Endothelial cell of umbilical vein (primary cell): Measurements from ENCODE around the gene CCNB3. TPM values are rescaled to one million over a fixed set of nuclear protein-coding genes. Genes with fewer than 3 reads are reported as not detected.

Experiments used
- BruUV-seq: library from RNA; stranded (reverse); fragments of 400-500 nt; replicated peaks from 2 replicates; lab custom pipeline; 2021; lab: Mats Ljungman, UMichigan
- CTCF ChIA-PET: fragments of 300-600, 350-600 bp; sonication (Branson Sonifier 250); formaldehyde crosslinking; loops from one replicate; lab custom pipeline; 2021; ENCODE audit warnings: antibody characterized with exemption, inconsistent platforms; lab: Charles Lee
- POLR2A ChIA-PET: fragments of 300-600, 350-600 bp; sonication (Branson Sonifier 250); formaldehyde crosslinking; loops from one replicate; lab custom pipeline; 2021; ENCODE audit warnings: antibody characterized with exemption, inconsistent platforms; lab: Charles Lee
- DNase-seq: peaks from one replicate; pipeline ENCODE4 v3.0.0-alpha.2; 2011; ENCODE audit warnings: low read depth, low spot score
- FAIRE-seq: peaks from 2 replicates; lab custom pipeline; 2011; peaks lifted over from hg19 to GRCh38; lab: Jason Lieb, UNC
- H2AFZ ChIP-seq: 2 replicates; pipeline ENCODE4 v1.6.0; 2012; ENCODE audit warnings: low read depth, low read length, control low read depth, inconsistent platforms
- H3K27ac ChIP-seq: 2 replicates; pipeline ENCODE4 v1.5.1; 2011; ENCODE audit warnings: low read depth, mild to moderate bottlenecking, control low read depth, low read length, moderate library complexity; ENCODE audit not compliant: insufficient read depth
- H3K27me3 ChIP-seq, 2 experiments: 2 replicates each; pipeline versions ENCODE4 v1.6.0 to v1.6.1; 2011; ENCODE audit warnings: low read length in 2 of 2, mixed read lengths in 1 of 2; ENCODE audit not compliant: control insufficient read depth in 2 of 2, insufficient read depth in 2 of 2
- H3K36me3 ChIP-seq, 2 experiments: 2 replicates in 1 of 2; 3 replicates in 1 of 2; pipeline ENCODE4 v1.5.1; 2011; ENCODE audit warnings: low read length in 2 of 2, mild to moderate bottlenecking in 1 of 2, moderate library complexity in 1 of 2; ENCODE audit not compliant: control insufficient read depth in 2 of 2, insufficient read depth in 2 of 2; ENCODE audit errors: extremely low read depth in 1 of 2
- H3K4me1 ChIP-seq: 3 replicates; pipeline ENCODE4 v1.5.1; 2011; ENCODE audit warnings: mild to moderate bottlenecking, low read length; ENCODE audit not compliant: control insufficient read depth, insufficient read depth; ENCODE audit errors: extremely low read depth
- H3K4me2 ChIP-seq: 2 replicates; pipeline ENCODE4 v1.6.1; 2011; ENCODE audit warnings: low read length, control low read depth, mixed read lengths; ENCODE audit not compliant: insufficient read depth
- H3K4me3 ChIP-seq, 3 experiments: fragments of 200-600 bp in 1 of 3; sonication (generic), shearing (Covaris generic) in 1 of 3; replicated peaks in 1 of 3; 2 replicates each; pipeline ENCODE4 v1.5.1; 2011 to 2016; ENCODE audit warnings: control low read depth in 3 of 3, low read length in 3 of 3, mild to moderate bottlenecking in 2 of 3, inconsistent platforms in 1 of 3, low read depth in 1 of 3, moderate library complexity in 1 of 3; ENCODE audit not compliant: insufficient read depth in 1 of 3
- H3K79me2 ChIP-seq: 2 replicates; pipeline ENCODE4 v1.6.0; 2012; ENCODE audit warnings: low read length, inconsistent platforms; ENCODE audit not compliant: control insufficient read depth, insufficient read depth
- H3K9ac ChIP-seq: replicated peaks from 2 replicates; pipeline ENCODE3; 2011; ENCODE audit warnings: low read length, control low read depth; ENCODE audit not compliant: insufficient read depth; ENCODE audit errors: extremely low read depth
- H3K9me1 ChIP-seq: replicated peaks from 3 replicates; pipeline ENCODE4 v1.6.0; 2011; ENCODE audit warnings: mild to moderate bottlenecking, low read length; ENCODE audit not compliant: control insufficient read depth, insufficient read depth; ENCODE audit errors: extremely low read depth
- H3K9me3 ChIP-seq: replicated peaks from 2 replicates; pipeline ENCODE4 v1.5.1; 2012; ENCODE audit warnings: low read length, inconsistent platforms; ENCODE audit not compliant: control insufficient read depth, insufficient read depth
- H4K20me1 ChIP-seq: replicated peaks from 2 replicates; pipeline ENCODE3; 2011; ENCODE audit warnings: mild to moderate bottlenecking, low read length; ENCODE audit not compliant: control insufficient read depth, insufficient read depth; ENCODE audit errors: extremely low read depth
- CTCF ChIP-seq, 2 donors: IDR thresholded peaks; 1 replicate in 1 of 2; 2 replicates in 1 of 2; pipeline ENCODE4 v1.5.1; 2011; ENCODE audit warnings: low read length in 2 of 2, mild to moderate bottlenecking in 2 of 2, moderate library complexity in 2 of 2, control low read depth in 1 of 2, inconsistent platforms in 1 of 2, low read depth in 1 of 2; ENCODE audit not compliant: insufficient read depth in 1 of 2; ENCODE audit errors: extremely low read depth in 1 of 2
- EZH2 ChIP-seq: IDR thresholded peaks from 2 replicates; pipeline ENCODE4 v1.6.1; 2012; ENCODE audit warnings: borderline replicate concordance, low read depth, mild to moderate bottlenecking, moderate library complexity, low read length, inconsistent platforms; ENCODE audit not compliant: severe bottlenecking
- FOS ChIP-seq: IDR thresholded peaks from 2 replicates; pipeline ENCODE4 v1.6.1; 2011; ENCODE audit warnings: mild to moderate bottlenecking, low read length, moderate library complexity, borderline replicate concordance; ENCODE audit not compliant: insufficient read depth
- JUN ChIP-seq: IDR thresholded peaks from 2 replicates; pipeline ENCODE4 v1.6.1; 2011; ENCODE audit warnings: borderline replicate concordance, low read depth; ENCODE audit not compliant: insufficient read length, insufficient read depth
- MAX ChIP-seq: IDR thresholded peaks from 2 replicates; pipeline ENCODE4 v1.6.1; 2011; ENCODE audit not compliant: insufficient read depth, insufficient read length
- dilution Hi-C: fragments of 300-500 bp; cut with MboI; formaldehyde crosslinking; loops from one replicate; pipeline ENCODE4 v1.15.0; 2019; ENCODE audit warnings: low sequenced_read_pairs; ENCODE audit not compliant: extremely low pct_ligation_motif_present
- intact Hi-C: fragments of 100-400 bp; cut with micrococcal nuclease; formaldehyde crosslinking; loops from one replicate; pipeline ENCODE4 v1.10.0; 2022
- polyA plus RNA-seq, 4 experiments: library from polyadenylated mRNA; depleted of rRNA in 3 of 4; stranded (reverse) in 3 of 4; unstranded in 1 of 4; fragments of >200 nt; gene quantifications; 2 replicates each; pipeline versions ENCODE4 v1.2.1 to v1.2.3, GENCODE V29; 2011 to 2012; ENCODE audit warnings: missing spikeins in 1 of 4
- total RNA-seq: library from RNA; stranded (reverse); gene quantifications from 2 replicates; pipeline ENCODE4 v1.2.3, GENCODE V29; 2021

The CCNB3 gene
- total and polyA plus RNA-seq, 2 donors (not counting 3 experiments of a cell fraction or from before 2014, with no cell fraction given): 0.77 to 1.9 TPM

GRCh38 chrX:50381729-50382415 is 177.3 kb downstream of the CCNB3 start:
- Histone ChIP-seq H3K4me1 (no peaks in the 10 kb centered on the region), H3K9ac (no peak overlapping the region), H2AFZ (no peak overlapping the region), H3K36me3 (no peaks in the 10 kb centered on the region), H3K9me1 (no peaks in the 10 kb centered on the region), H3K9me3 (no peaks in the 10 kb centered on the region), H4K20me1 (no peaks in the 10 kb centered on the region), H3K4me2 (no peak overlapping the region), H3K27ac (no peak overlapping the region), H3K79me2 (no peaks in the 10 kb centered on the region), H3K4me3 (no peak overlapping the region), H3K27me3 (no peaks in the 10 kb centered on the region)
- no TSS peak for BruUV-seq
- FAIRE-seq (no peak), DNase-seq (no peak)
- POLR2A ChIA-PET: no interaction called here
- CTCF ChIA-PET: no interaction called here
- dilution Hi-C loops: no loop called here
- intact Hi-C loops: no loop called here
- TF ChIP-seq EZH2 (no peak), FOS (no peak), MAX (no peak), JUN (no peak), CTCF (IDR thresholded peaks at IDR 0.05; ENCODE audit: extremely low read depth in 1 of 2, insufficient read depth in 1 of 2, low read depth in 1 of 2, low read length in 2 of 2) (no peak)
